ENCODE results near the gene ACTRT2.

Gene ACTRT2

DNA sequence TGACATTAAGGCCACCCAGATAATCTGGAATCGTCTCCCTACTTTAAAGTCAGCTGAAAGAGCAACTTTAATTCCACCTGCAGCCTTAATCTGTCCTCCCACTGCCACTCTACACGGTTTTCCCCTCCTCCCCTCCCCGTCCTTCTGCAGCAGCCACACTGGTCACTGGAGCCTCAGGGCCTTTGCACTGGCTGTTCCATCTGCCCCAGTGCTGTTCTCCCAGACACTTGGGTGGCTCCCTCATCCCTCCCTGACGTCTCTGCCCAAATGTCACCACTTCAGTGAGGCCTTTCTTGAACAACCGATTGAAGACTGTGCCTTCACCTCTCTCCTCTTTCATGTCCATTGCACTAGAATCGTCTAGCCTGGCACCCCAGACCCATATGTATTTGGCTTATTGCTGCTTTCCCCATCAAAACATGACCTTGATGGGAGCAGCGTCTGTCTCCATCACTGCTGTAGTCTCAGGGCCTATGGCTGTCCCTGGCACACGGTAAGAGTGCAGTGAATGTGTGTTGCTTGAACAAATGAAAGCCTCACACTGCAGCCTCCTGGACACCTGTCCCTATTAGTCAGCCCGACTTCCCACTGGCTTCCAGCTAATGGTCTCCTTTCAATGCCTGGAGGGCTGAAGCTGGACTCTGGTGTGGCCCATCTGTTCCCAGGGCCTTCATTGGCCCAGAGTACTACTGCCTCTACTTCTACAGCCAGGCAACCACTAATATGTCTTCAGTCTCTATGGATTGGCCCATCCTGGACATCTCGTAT is 37.2 kb downstream of the ACTRT2 start:
- TF ChIP-seq, protein P1, sequence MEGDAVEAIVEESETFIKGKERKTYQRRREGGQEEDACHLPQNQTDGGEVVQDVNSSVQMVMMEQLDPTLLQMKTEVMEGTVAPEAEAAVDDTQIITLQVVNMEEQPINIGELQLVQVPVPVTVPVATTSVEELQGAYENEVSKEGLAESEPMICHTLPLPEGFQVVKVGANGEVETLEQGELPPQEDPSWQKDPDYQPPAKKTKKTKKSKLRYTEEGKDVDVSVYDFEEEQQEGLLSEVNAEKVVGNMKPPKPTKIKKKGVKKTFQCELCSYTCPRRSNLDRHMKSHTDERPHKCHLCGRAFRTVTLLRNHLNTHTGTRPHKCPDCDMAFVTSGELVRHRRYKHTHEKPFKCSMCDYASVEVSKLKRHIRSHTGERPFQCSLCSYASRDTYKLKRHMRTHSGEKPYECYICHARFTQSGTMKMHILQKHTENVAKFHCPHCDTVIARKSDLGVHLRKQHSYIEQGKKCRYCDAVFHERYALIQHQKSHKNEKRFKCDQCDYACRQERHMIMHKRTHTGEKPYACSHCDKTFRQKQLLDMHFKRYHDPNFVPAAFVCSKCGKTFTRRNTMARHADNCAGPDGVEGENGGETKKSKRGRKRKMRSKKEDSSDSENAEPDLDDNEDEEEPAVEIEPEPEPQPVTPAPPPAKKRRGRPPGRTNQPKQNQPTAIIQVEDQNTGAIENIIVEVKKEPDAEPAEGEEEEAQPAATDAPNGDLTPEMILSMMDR (conservative IDR thresholded peaks at IDR 0.05) = no peak
- H3K27ac ChIP-seq = no peak overlapping the region

DNA sequence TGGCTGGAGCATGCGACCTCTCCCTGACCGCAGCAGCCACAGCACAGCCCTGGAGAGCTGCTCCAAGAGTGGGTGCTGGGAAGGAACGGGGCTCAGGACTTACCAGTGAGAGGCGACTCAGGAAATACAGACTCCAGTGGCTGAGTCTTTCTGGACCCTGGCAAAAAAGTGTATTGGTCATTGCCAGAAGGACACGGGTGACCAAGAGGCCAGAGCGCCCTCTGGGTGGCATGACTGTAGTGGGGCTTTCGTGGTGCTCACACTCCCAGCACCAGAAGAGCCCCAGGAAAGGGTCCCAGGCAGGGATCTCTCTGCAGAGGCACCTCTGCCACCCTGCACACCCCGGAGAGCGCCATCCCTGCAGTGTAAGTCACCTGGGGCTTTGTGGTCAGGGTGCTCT is 38.9 kb downstream of the ACTRT2 start:
- TF ChIP-seq, protein P1 (conservative IDR thresholded peaks at IDR 0.05) = 0 out of 2 replicates have a peak, but pooled peaks have one; percentile 12
- H3K27ac ChIP-seq = no peak overlapping the region

DNA sequence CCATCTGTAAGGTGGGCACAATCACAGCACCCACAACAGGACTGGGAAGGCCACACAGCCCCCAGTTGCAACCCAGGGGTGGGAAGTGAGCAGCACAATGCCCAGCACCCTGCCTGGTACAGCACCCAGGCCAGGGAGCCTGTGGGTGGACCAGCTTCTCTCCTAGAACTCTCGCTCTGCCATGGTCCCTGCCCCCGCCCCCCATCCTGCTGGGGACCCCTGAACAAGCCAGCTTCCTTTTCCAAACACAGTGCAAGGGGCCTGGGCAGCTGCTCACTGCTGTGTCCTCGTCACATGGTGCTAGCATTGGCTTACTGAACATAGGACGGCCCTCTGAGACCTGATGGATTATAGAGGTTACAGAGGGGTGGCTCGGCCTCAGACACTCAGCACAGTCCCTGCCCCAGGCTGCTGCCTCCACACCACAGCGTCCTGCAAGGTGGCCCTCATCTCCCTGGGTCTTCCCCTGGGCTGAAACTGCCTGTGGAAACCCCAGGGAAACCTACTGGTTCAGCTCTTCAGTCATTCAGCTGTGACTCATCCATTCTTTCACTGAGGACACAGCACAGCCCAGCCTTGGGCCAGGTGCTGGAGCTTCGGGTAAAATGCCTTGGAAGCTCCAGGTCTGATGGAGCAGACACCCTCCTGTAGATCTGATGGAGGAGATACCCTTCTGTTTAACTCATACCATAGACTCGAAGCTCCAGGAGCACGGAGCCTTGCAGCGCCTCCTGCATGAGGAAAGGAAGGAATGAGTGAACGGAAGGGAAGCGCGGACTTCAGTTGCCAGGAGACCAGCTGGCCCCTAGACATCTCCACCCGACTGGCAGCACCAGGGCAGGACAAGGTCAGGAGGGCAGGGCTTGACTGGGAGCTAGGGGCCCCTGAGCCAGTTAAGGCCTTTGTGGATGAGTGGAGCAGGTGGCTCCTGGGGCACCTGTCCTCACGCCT is 39.6 kb downstream of the ACTRT2 start:
- no peak overlapping the region for H3K27ac ChIP-seq
- TF ChIP-seq, protein P1 (conservative IDR thresholded peaks at IDR 0.05) = no peak

- no peak overlapping the region for H3K27ac ChIP-seq
- TF ChIP-seq, protein P1 (conservative IDR thresholded peaks at IDR 0.05) = no peak
Measured at GRCh38 chr1:3061566-3061965, 40.3 kb downstream of the ACTRT2 start.

DNA sequence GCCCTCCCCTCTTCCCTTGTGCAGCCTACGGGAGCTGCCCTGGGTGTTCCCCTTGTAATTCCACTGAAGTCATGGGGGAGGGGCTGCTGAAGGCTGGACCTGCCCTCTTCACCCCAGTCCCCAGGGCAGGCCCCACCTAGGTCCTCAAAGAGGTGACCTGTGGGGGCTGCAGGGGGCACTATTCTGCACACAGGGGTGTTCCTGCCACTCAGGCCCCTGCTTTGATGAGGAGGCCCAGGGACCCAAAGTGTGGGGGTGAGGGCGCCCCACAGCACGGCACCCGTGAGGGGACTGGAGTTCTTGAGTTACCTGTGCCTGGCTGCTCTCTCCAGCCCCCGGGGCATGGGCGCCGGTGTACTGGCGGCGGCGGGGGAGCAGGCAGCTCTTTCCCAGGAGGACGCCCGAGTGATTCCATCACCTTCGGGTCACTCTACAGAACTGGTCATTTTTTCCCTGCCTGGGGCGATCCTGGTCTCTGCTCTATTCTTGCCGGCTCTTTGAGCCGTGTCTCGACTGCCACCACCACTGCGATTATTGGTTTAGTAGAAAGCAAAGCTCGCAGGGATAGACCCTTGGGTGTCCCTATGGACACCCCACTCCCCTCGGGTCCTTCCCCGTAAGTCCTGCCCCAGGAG is 40.8 kb downstream of the ACTRT2 start:
- H3K27ac ChIP-seq = no peak overlapping the region
- TF ChIP-seq, protein P1 (conservative IDR thresholded peaks at IDR 0.05) = no peak

GRCh38 chr1:3062616-3063378 is 41.5 kb downstream of the ACTRT2 start:
- TF ChIP-seq, protein P1 (conservative IDR thresholded peaks at IDR 0.05) = no peak
- H3K27ac ChIP-seq = no peak overlapping the region

All from VCaP (cell line).